H1 (cell line): Measurements from ENCODE around the gene VPS35. TPM values are rescaled to one million over a fixed set of nuclear protein-coding genes. Genes with fewer than 3 reads are reported as not detected.
A peak's percentile ranks its signal among the peaks of the same experiment; 100 is the strongest.

Source experiments
- SAP30 ChIP-seq: fragments of 300-600 bp; sonication (generic); IDR thresholded peaks from 2 replicates; pipeline ENCODE4 v1.7.1; 2012; ENCODE audit warnings: low read length, moderate library complexity, mild to moderate bottlenecking, inconsistent platforms; ENCODE audit not compliant: insufficient read depth, insufficient replicate concordance
- SIN3A ChIP-seq, 2 experiments: IDR thresholded peaks in 1 of 2; conservative IDR thresholded peaks in 1 of 2; 2 replicates each; pipeline ENCODE4 v1.6.1; 2011 to 2012; ENCODE audit warnings: low read length in 2 of 2, improper control_type of control experiment in 1 of 2, low read depth in 1 of 2, mild to moderate bottlenecking in 1 of 2
- TBP ChIP-seq: IDR thresholded peaks from 2 replicates; pipeline ENCODE4 v1.6.1; 2011; ENCODE audit warnings: low read depth, low read length, improper control_type of control experiment
- polyA plus RNA-seq, 7 experiments: library from polyadenylated mRNA; depleted of rRNA in 3 of 7; stranded (reverse) in 5 of 7; unstranded in 2 of 7; fragments of >200 nt in 5 of 7; fragments of 200-250 nt in 2 of 7; gene quantifications; 1 replicate in 5 of 7; 2 replicates in 1 of 7; 4 replicates in 1 of 7; pipeline versions ENCODE4 v1.2.1 to v1.2.3, GENCODE V29; 2011 to 2013; ENCODE audit warnings: missing spikeins in 2 of 7, mixed read lengths in 2 of 7
- total RNA-seq: library from RNA; stranded (reverse); fragmentation: NEBNext Ultra II Directional; extraction: Animal tissue kit (Norgen Biotek cat#: 25700); gene quantifications from 2 replicates; pipeline ENCODE4 v1.2.1, GENCODE V29; 2021

VPS35 gene
- total and polyA plus RNA-seq, 2 of the 8 experiments (the other 6 are each of a cell fraction or from before 2014, with no cell fraction given): 10.3 to 66.9 TPM

- TF ChIP-seq TBP (peak; percentile 93), SAP30 (no peak), SIN3A (conservative IDR thresholded peaks at IDR 0.05 in 1 of 2, IDR thresholded peaks at IDR 0.05 in 1 of 2; ENCODE audit: low read depth in 1 of 2, low read length in 2 of 2) (peak in 1 of 2 experiments; percentile 82; a peak in 1 of 4 replicates)
- TF ChIP-seq, all 59 proteins: peak for 10
Measured at GRCh38 chr16:46632778-46633733, 55.9 kb downstream of the VPS35 start (continued).
